Measurements from ENCODE around the gene MYB.

MYB gene

GRCh38 chr6:135250234-135250633, 69.1 kb downstream of the MYB start:
- DNase-seq (ENCODE audit: low read depth, low spot score) = no peak

GRCh38 chr6:135250751-135251497, 69.8 kb downstream of the MYB start:
- DNase-seq (ENCODE audit: low read depth, low spot score) = peak; percentile 75

- peak; percentile 26 for DNase-seq (ENCODE audit: low read depth, low spot score)
These were observed 70.7 kb downstream of the MYB start for GRCh38 chr6:135251498-135252441.

- DNase-seq (ENCODE audit: low read depth, low spot score) = no peak
These were observed 73.4 kb downstream of the MYB start for GRCh38 chr6:135254471-135254870.

- no peak for DNase-seq (ENCODE audit: low read depth, low spot score)
These were observed 75.8 kb downstream of the MYB start for GRCh38 chr6:135256866-135257265.

- no peak for DNase-seq (ENCODE audit: low read depth, low spot score)
These were observed 76.7 kb downstream of the MYB start for GRCh38 chr6:135257631-135258405.

- DNase-seq (ENCODE audit: low read depth, low spot score) = no peak
These were observed 77.9 kb downstream of the MYB start for GRCh38 chr6:135258970-135259369.

GRCh38 chr6:135260612-135261011, 79.5 kb downstream of the MYB start:
- DNase-seq (ENCODE audit: low read depth, low spot score) = no peak

GRCh38 chr6:135261872-135262725, 81.0 kb downstream of the MYB start:
- no peak for DNase-seq (ENCODE audit: low read depth, low spot score)

GRCh38 chr6:135265278-135265677, 84.2 kb downstream of the MYB start:
- DNase-seq (ENCODE audit: low read depth, low spot score) = no peak

GRCh38 chr6:135266675-135267074, 85.6 kb downstream of the MYB start:
- no peak for DNase-seq (ENCODE audit: low read depth, low spot score)

GRCh38 chr6:135267085-135267484, 86.0 kb downstream of the MYB start:
- DNase-seq (ENCODE audit: low read depth, low spot score) = no peak

- DNase-seq (ENCODE audit: low read depth, low spot score) = no peak
These were observed 87.2 kb downstream of the MYB start for GRCh38 chr6:135268263-135268662.

GRCh38 chr6:135268740-135269139, 87.6 kb downstream of the MYB start:
- no peak for DNase-seq (ENCODE audit: low read depth, low spot score)
